GM12878 (cell line): ENCODE data around the gene AKAP11.

Experiments used
- IRF3 ChIP-seq: fragments of 450-650 bp; IDR thresholded peaks from 2 replicates; pipeline ENCODE4 v1.6.1; 2014; ENCODE audit warnings: mild to moderate bottlenecking
- NFXL1 ChIP-seq: fragments of 450-650 bp; IDR thresholded peaks from 2 replicates; pipeline ENCODE4 v1.6.1; 2017; ENCODE audit warnings: antibody characterized with exemption, mild to moderate bottlenecking, borderline replicate concordance
- POLR2A ChIP-seq: IDR thresholded peaks from 2 replicates; pipeline ENCODE4 v1.6.1; 2011; ENCODE audit warnings: low read depth, mild to moderate bottlenecking, low read length
- POLR2AphosphoS5 ChIP-seq: IDR thresholded peaks from 2 replicates; pipeline ENCODE4 v1.6.1; 2011; ENCODE audit warnings: mild to moderate bottlenecking, low read length, inconsistent platforms
- ZBTB33 ChIP-seq: fragments of 450-650 bp; IDR thresholded peaks from 2 replicates; pipeline ENCODE4 v1.6.1; 2017; ENCODE audit warnings: mild to moderate bottlenecking

GRCh38 chr13:42369071-42369797 lies 97.3 kb downstream of the AKAP11 start:
- TF ChIP-seq ZBTB33 (no peak), POLR2AphosphoS5 (no peak), NFXL1 (no peak), POLR2A (no peak), IRF3 (no peak)
